ENCODE results near the gene HAGH. TPM values are rescaled to one million over a fixed set of nuclear protein-coding genes. Genes with fewer than 3 reads are reported as not detected.

HAGH gene
- total and polyA plus RNA-seq, 9 of the 15 experiments (the other 6 are each of a cell fraction or from before 2014, with no cell fraction given) = 0.46 to 35.1 (median 16.8) TPM

DNA sequence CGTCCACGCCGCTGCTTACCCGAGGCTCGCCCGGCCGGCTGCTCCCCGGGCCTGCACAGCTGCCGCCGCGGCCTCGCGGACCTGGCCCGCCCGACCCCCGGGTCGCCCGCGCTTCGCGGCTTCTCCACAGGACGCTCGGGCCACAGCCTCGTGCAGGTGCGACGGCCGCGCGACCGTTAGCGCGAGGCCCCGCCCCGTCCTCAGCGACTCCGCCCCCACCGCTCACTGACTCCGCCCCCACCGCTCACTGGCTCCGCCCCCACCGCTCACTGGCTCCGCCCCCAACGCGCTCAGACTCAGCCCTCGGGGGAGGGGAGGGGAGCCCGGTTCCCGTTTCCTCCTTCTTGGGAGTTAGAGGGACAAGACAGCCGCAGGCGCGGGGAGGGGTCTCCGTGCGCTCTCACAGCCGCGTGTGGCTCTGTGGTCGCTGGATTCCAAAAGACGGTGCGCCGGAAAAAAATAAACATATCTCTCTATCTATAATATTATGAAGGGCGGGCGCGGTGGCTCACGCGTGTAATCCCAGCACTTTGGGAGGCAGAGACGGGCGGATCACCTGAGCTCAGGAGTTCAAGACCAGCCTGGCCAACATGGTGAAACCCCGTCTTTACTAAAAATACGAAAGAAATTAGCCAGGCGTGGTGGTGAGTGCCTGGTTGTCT, 45.5 kb upstream of the HAGH start, which contains the start of gene MEIOB (continued):
- TF ChIP-seq MLX (CRISPR knock-in tag; conservative IDR thresholded peaks at IDR 0.05) (no peak), SMARCE1 (IDR thresholded peaks at IDR 0.05) (peak; percentile 68; the same call in 1 of the 2 replicates), TEAD1 (CRISPR knock-in tag; IDR thresholded peaks at IDR 0.05) (peak in 1 of 2 experiments; percentile 43; a peak in 1 of 4 replicates), SETDB1 (IDR thresholded peaks at IDR 0.05; ENCODE audit: low read length) (no peak), DPF2 (IDR thresholded peaks at IDR 0.05) (peak; percentile 68; the same call in 1 of the 2 replicates), CXXC5 (CRISPR knock-in tag; IDR thresholded peaks at IDR 0.05) (peak; percentile 95), GTF2F1 (IDR thresholded peaks at IDR 0.05; ENCODE audit: low read depth, low read length) (no peak), CBX5 (IDR thresholded peaks at IDR 0.05; ENCODE audit: borderline replicate concordance, low read depth) (no peak), JUNB (CRISPR knock-in tag; conservative IDR thresholded peaks at IDR 0.05) (no peak), ATF3 (IDR thresholded peaks at IDR 0.05) (no peak), ATF3 (CRISPR knock-in tag; conservative IDR thresholded peaks at IDR 0.05) (0 out of 2 replicates have a peak, but pooled peaks have one; percentile 24), NR4A1 (CRISPR knock-in tag; IDR thresholded peaks at IDR 0.05) (no peak), NR4A1 (tag; IDR thresholded peaks at IDR 0.05) (no peak), TEAD2 (tag; IDR thresholded peaks at IDR 0.05) (no peak), U2AF1 (optimal IDR thresholded peaks at IDR 0.05; ENCODE audit: low read depth, low read length) (no peak), RREB1 (CRISPR knock-in tag; IDR thresholded peaks at IDR 0.05) (no peak), RBM39 (optimal IDR thresholded peaks at IDR 0.05; ENCODE audit: low read depth, low read length) (no peak), FOXK1 (CRISPR knock-in tag; IDR thresholded peaks at IDR 0.05; ENCODE audit: borderline replicate concordance) (no peak), SIN3B (IDR thresholded peaks at IDR 0.05; ENCODE audit: low read depth) (peak; percentile 57; the same call in 1 of the 2 replicates), SRSF1 (IDR thresholded peaks at IDR 0.05; ENCODE audit: low read depth, low read length) (no peak)
- TF ChIP-seq, protein P1, sequence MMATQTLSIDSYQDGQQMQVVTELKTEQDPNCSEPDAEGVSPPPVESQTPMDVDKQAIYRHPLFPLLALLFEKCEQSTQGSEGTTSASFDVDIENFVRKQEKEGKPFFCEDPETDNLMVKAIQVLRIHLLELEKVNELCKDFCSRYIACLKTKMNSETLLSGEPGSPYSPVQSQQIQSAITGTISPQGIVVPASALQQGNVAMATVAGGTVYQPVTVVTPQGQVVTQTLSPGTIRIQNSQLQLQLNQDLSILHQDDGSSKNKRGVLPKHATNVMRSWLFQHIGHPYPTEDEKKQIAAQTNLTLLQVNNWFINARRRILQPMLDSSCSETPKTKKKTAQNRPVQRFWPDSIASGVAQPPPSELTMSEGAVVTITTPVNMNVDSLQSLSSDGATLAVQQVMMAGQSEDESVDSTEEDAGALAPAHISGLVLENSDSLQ (IDR thresholded peaks at IDR 0.05) = peak; percentile 23; the same call in 1 of the 2 replicates

Measured in K562 (cell line).